Measurements from ENCODE around the gene TEPSIN. TPM values are rescaled to one million over a fixed set of nuclear protein-coding genes. Genes with fewer than 3 reads are reported as not detected.

The TEPSIN gene
- total RNA-seq, 1 donor from 2014 or later = 117 TPM

DNA sequence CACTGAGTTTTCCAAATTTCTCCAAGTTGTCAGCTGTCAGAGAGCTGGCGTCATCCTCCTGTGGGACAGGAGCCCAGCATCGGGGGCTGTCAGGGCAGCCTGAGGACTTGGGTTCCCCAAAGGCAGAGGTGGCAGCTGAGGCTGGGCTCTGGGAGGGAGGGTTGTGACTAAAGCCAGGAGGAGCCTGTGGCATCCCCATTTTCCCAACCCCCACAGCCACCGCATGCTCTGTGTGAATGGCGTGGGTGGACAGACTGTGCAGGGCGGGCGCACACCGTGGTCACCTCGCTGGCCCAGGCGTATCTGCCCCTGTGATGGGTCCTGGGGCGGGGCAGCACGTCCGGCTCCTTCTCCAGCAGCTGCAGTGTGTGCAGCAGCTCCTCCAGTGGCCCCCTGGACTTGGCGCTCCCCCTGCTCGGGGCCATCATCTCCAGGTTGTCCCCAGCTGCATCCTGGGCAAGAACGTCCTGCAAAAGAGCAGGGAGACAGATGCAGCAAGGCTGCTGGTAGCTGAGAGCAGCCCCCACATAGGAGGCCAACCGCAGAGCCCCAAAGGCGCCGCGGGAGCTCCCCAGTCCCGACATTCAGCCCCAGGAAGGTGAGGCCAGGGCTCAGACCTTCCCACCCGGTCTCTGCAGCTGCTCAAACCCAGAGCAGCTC, 40.9 kb downstream of the TEPSIN start:
- H3K36me3 ChIP-seq = peaks cover 6 to 8% of the 10 kb centered on the region in 2 donors
- intact Hi-C loops (cut with DNase I) = no loop called here
- H3K4me1 ChIP-seq = no peaks in the 10 kb centered on the region
- no peaks in the 10 kb centered on the region for H3K9me3 ChIP-seq
- TF ChIP-seq, protein P1, sequence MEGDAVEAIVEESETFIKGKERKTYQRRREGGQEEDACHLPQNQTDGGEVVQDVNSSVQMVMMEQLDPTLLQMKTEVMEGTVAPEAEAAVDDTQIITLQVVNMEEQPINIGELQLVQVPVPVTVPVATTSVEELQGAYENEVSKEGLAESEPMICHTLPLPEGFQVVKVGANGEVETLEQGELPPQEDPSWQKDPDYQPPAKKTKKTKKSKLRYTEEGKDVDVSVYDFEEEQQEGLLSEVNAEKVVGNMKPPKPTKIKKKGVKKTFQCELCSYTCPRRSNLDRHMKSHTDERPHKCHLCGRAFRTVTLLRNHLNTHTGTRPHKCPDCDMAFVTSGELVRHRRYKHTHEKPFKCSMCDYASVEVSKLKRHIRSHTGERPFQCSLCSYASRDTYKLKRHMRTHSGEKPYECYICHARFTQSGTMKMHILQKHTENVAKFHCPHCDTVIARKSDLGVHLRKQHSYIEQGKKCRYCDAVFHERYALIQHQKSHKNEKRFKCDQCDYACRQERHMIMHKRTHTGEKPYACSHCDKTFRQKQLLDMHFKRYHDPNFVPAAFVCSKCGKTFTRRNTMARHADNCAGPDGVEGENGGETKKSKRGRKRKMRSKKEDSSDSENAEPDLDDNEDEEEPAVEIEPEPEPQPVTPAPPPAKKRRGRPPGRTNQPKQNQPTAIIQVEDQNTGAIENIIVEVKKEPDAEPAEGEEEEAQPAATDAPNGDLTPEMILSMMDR (IDR thresholded peaks at IDR 0.05) = no peak
- H3K27ac ChIP-seq = no peak overlapping the region
- H3K27me3 ChIP-seq = no peaks in the 10 kb centered on the region
- H3K4me3 ChIP-seq = no peak overlapping the region
- DNase-seq (ENCODE audit: low spot score in 2 of 2) = no peak

DNA sequence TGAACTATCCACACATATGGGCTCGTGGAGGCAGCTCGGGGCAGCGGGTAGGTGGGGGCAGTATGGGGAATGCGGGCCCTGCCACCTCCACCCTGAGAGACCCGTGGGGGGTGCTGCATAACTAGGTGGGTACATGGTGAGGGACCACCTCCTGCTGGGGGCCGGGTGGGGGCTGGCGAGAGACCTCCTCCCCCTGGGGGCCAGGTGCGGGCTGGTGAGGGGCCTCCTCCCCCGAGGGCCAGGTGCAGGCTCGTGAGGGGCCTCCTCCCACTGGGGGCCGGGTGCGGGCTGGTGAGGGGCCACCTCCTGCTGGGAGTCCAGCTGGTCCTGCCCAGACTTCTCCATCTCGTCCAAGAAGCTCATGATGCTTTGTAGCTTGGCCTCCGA, 41.5 kb downstream of the TEPSIN start:
- TF ChIP-seq, protein P1 (IDR thresholded peaks at IDR 0.05) = no peak
- Histone ChIP-seq H3K27me3 (no peaks in the 10 kb centered on the region), H3K4me1 (no peaks in the 10 kb centered on the region), H3K27ac (no peak overlapping the region), H3K4me3 (no peak overlapping the region), H3K36me3 (peaks cover 6 to 8% of the 10 kb centered on the region in 2 donors), H3K9me3 (no peaks in the 10 kb centered on the region)
- intact Hi-C loops (cut with DNase I) = no loop called here
- no peak for DNase-seq (ENCODE audit: low spot score in 2 of 2)

DNA sequence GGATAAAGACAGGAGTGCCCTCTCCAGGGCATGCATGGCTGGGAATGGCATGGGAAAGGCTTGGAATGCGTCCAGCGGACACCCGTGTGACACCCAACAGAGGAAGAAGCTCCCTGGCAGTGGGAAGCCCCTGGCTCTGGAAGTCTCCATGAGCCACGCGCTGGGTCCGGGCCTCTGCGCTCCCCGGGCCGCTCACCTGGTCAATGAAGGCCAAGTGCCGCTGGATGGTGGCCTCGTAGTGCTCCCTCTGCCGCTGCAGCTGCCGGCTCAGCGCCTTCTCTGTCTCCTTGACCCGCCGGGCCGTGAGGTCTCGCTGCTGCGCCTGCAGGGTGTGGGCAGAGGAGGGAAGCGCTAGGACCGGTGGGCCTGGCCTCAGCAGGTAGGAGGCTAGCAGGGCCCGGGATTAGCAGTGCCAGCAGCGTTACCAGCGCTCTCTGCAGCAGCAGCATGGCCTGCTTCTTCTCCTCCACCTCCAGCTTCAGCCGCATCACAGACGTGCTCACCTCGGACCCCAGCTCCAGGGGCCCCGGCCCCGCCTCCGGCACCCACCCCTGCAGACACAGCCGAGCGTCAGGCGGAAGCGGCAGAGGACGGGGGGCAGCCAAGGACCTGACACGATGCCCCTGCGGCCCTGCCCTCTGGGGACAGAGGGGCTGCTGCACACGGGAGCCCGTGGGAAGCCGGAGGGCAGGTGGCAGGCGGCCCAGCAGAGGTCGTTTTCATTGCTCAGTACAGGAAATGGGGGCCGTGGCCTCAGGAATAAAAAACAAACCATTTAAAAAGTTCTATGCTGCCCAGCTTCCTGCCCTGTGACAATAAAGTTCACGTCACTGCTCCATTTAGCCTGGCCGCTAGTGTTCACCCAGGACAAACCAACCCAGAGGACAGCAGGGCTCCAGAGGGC, 42.1 kb downstream of the TEPSIN start:
- TF ChIP-seq, protein P1 (IDR thresholded peaks at IDR 0.05) = no peak
- intact Hi-C loops (cut with DNase I) = no loop called here
- Histone ChIP-seq H3K27me3 (no peaks in the 10 kb centered on the region), H3K4me3 (no peak overlapping the region), H3K36me3 (peaks cover 6 to 8% of the 10 kb centered on the region in 2 donors), H3K9me3 (no peaks in the 10 kb centered on the region), H3K4me1 (no peaks in the 10 kb centered on the region), H3K27ac (no peak overlapping the region)
- no peak for DNase-seq (ENCODE audit: low spot score in 2 of 2)

DNA sequence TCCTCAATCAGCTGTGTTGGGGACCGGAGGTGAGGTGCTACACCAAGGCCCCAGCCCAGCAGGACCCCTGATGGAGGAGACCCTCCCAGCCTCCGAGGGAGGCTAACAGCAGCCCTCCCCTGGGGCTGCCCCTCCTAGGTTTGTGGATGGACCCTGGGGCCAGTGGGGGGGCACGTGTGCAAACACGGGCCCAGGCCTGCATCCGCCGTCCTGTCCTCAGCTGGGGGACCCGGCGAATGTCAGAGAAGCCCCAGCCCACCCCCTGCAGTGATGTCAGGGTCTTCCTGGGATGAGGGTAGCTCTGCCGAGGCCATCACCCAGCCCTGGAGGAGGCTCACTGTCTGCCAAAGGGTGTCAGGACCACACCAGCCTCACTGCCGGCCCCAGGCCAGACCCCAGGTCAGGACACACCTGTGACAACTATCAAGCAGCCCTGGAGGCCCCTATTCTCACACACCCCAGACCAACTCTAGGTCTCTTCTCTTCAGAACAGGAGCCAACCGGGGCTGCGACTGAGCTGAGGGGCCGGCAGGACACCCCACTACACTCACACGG, 42.8 kb downstream of the TEPSIN start:
- no peaks in the 10 kb centered on the region for H3K9me3 ChIP-seq
- TF ChIP-seq, protein P1 (IDR thresholded peaks at IDR 0.05) = no peak
- H3K4me1 ChIP-seq = no peaks in the 10 kb centered on the region
- H3K4me3 ChIP-seq = no peak overlapping the region
- peak overlapping the region in 1 of 2 donors; percentile 14 for H3K27ac ChIP-seq
- no peaks in the 10 kb centered on the region for H3K27me3 ChIP-seq
- intact Hi-C loops (cut with DNase I) = no loop called here
- peaks cover 6 to 8% of the 10 kb centered on the region in 2 donors for H3K36me3 ChIP-seq
- no peak for DNase-seq (ENCODE audit: low spot score in 2 of 2)

DNA sequence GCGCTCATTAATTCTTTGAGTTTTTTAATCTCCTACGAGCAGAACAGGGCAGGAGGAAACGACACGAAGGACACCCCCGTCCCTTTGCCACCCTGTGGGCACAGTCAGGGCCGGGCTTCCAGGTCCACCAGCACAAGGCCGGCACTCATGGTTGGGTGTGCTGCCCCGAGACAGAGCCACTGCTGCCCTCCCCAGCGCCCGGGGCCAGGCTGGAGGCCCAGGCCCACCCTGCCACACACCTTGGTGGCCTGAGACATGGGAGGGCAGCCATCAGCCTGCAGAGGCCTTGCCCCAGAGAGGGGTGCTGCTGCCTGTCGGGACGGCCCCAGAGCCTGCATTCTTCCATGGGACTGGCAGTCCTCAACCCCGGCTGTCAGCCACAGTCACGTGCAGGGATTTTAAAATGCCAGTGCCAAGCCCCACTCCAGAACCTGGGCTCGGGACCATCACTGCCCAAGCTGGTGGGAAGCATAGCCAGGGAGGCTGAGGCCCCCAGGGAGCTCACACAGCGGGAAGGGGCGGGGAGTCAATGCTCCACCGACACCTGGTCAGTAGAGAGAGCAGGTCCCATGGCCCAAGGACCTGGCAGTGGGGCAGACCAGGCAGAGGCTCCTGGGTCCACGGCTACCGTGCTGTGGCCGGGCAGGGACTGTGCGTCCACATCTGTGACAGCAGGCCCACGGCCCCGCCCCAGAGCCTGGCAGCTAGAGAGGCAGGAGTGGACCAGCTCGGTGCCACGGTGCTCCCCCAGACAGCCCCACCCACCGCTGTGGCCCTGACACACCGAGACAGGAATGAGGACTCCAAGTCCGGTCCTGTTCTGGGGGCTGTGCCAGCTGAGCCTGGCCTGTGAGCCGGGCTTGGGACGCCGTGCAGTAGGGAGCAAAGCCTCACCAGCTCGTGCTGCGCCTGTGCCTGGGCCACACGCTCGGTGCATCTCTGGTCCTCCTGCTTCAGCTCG, 43.6 kb downstream of the TEPSIN start:
- peaks cover 6 to 8% of the 10 kb centered on the region in 2 donors for H3K36me3 ChIP-seq
- H3K4me1 ChIP-seq = no peaks in the 10 kb centered on the region
- H3K9me3 ChIP-seq = no peaks in the 10 kb centered on the region
- DNase-seq (ENCODE audit: low spot score in 2 of 2) = no peak
- H3K4me3 ChIP-seq = no peak overlapping the region
- intact Hi-C loops (cut with DNase I) = no loop called here
- H3K27ac ChIP-seq = peak overlapping the region in 1 of 2 donors; percentile 14
- H3K27me3 ChIP-seq = no peaks in the 10 kb centered on the region
- TF ChIP-seq, protein P1 (IDR thresholded peaks at IDR 0.05) = no peak
